PC-9 (cell line): ENCODE data around the gene TCEAL9. TPM values are rescaled to one million over a fixed set of nuclear protein-coding genes. Genes with fewer than 3 reads are reported as not detected.

Experiments used
- BruUV-seq: library from RNA; stranded (reverse); fragments of 400-500 nt; replicated peaks from 2 replicates; lab custom pipeline; 2021; lab: Mats Ljungman, UMichigan
- CTCF ChIA-PET: fragments of 300-600 bp; sonication (Branson Sonifier 250); formaldehyde crosslinking; loops from one replicate; lab custom pipeline; 2022; ENCODE audit warnings: antibody characterized with exemption; lab: Charles Lee
- POLR2A ChIA-PET: fragments of 300-600 bp; sonication (Branson Sonifier 250); formaldehyde crosslinking; loops from one replicate; lab custom pipeline; 2022; ENCODE audit warnings: antibody characterized with exemption; ENCODE audit not compliant: unreplicated experiment; lab: Charles Lee
- DNase-seq, 2 experiments: peaks; one replicate each; pipeline versions ENCODE4 v3.0.0 to v3.0.0-alpha.2; 2015 to 2022; ENCODE audit warnings: mixed read lengths in 1 of 2
- H2AFZ ChIP-seq: fragments of 200-600 bp; sonication (generic); 2 replicates; pipeline ENCODE4 v1.8.1; 2017; ENCODE audit warnings: antibody characterized with exemption
- H3F3A ChIP-seq: fragments of 200-600 bp; sonication (generic); 2 replicates; pipeline ENCODE4 v1.8.1; 2017; ENCODE audit warnings: antibody characterized with exemption, mild to moderate bottlenecking, low read depth; ENCODE audit not compliant: insufficient read depth
- H3K27ac ChIP-seq: fragments of 200-600 bp; sonication (generic); 2 replicates; pipeline ENCODE4 v1.6.1; 2016; ENCODE audit warnings: mixed run types
- H3K27me3 ChIP-seq: fragments of 200-600 bp; sonication (generic); 2 replicates; pipeline ENCODE4 v1.6.1; 2016; ENCODE audit warnings: low read depth, mixed run types; ENCODE audit not compliant: insufficient read depth
- H3K36me3 ChIP-seq: fragments of 200-600 bp; sonication (generic); 2 replicates; pipeline ENCODE4 v1.6.1; 2016; ENCODE audit warnings: low read depth, mixed run types
- H3K4me1 ChIP-seq: fragments of 200-600 bp; sonication (generic); replicated peaks from 2 replicates; pipeline ENCODE4 v1.6.1; 2016; ENCODE audit warnings: mixed run types; ENCODE audit not compliant: insufficient read depth
- H3K4me2 ChIP-seq: fragments of 200-600 bp; sonication (generic); 2 replicates; pipeline ENCODE4 v1.6.1; 2017; ENCODE audit warnings: mixed run types
- H3K4me3 ChIP-seq: fragments of 200-600 bp; sonication (generic); 2 replicates; pipeline ENCODE4 v1.6.1; 2016; ENCODE audit warnings: mixed run types
- H3K79me2 ChIP-seq: fragments of 200-600 bp; sonication (generic); 2 replicates; pipeline ENCODE4 v1.6.1; 2017; ENCODE audit warnings: low read depth, mixed run types
- H3K9me2 ChIP-seq: fragments of 200-600 bp; sonication (generic); 2 replicates; pipeline ENCODE4 v1.8.1; 2017; ENCODE audit warnings: mild to moderate bottlenecking; ENCODE audit not compliant: insufficient read depth
- H3K9me3 ChIP-seq: fragments of 200-600 bp; sonication (generic); 2 replicates; pipeline ENCODE4 v1.8.1; 2016; ENCODE audit warnings: low read depth; ENCODE audit not compliant: insufficient read depth
- H4K20me1 ChIP-seq: fragments of 200-600 bp; sonication (generic); 2 replicates; pipeline ENCODE4 v1.8.1; 2017; ENCODE audit not compliant: insufficient read depth
- EZH2 ChIP-seq: fragments of 200-600 bp; sonication (generic); IDR thresholded peaks from 2 replicates; pipeline ENCODE4 v1.8.0; 2017; ENCODE audit warnings: antibody characterized with exemption, low read depth
- intact Hi-C: fragments of 100-400 bp; cut with micrococcal nuclease; formaldehyde crosslinking; loops from one replicate; pipeline ENCODE4 v1.10.0; 2022; ENCODE audit not compliant: unreplicated experiment
- total RNA-seq: library from RNA; stranded (reverse); gene quantifications from 2 replicates; pipeline ENCODE4 v1.2.3, GENCODE V29; 2021
- TF ChIP-seq, protein P1 (sequence below): fragments of 200-600 bp; sonication (generic); conservative IDR thresholded peaks from 2 replicates; pipeline ENCODE4 v1.6.1; 2017; ENCODE audit warnings: mixed run types, antibody characterized with exemption, mild to moderate bottlenecking, moderate library complexity

TCEAL9 gene
- total RNA-seq, 1 experiment from 2014 or later, result 57.1 TPM

DNA sequence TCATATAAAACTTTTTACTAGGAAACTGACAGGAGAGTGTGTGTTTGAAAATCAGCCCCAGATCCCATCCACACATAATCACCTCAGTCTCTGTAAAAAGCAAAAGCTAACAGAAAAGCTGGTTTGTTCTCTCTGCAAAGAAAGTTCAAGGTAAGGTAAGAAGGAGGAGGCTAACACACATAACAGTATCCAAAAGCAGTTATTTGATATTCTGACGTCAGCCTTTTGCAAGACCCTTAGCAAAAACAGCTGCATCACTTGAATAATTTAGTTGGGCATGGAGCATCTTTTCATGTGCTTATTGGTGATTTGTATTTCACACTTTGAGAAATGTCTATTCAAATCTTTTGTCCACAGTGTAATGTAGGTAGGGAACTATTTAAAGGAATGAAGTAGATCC, 5.5 kb downstream of the TCEAL9 start:
- H3K9me2 ChIP-seq, result no peaks in the 10 kb centered on the region
- BruUV-seq, result no TSS peak
- H3K4me3 ChIP-seq, result no peak overlapping the region
- TF ChIP-seq EZH2, result no peak
- TF ChIP-seq, protein P1, sequence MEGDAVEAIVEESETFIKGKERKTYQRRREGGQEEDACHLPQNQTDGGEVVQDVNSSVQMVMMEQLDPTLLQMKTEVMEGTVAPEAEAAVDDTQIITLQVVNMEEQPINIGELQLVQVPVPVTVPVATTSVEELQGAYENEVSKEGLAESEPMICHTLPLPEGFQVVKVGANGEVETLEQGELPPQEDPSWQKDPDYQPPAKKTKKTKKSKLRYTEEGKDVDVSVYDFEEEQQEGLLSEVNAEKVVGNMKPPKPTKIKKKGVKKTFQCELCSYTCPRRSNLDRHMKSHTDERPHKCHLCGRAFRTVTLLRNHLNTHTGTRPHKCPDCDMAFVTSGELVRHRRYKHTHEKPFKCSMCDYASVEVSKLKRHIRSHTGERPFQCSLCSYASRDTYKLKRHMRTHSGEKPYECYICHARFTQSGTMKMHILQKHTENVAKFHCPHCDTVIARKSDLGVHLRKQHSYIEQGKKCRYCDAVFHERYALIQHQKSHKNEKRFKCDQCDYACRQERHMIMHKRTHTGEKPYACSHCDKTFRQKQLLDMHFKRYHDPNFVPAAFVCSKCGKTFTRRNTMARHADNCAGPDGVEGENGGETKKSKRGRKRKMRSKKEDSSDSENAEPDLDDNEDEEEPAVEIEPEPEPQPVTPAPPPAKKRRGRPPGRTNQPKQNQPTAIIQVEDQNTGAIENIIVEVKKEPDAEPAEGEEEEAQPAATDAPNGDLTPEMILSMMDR, result no peak
- H2AFZ ChIP-seq, result no peak overlapping the region
- DNase-seq, result no peak
- H3K27me3 ChIP-seq, result no peaks in the 10 kb centered on the region
- H3K9me3 ChIP-seq, result no peaks in the 10 kb centered on the region
- peaks cover 21% of the 10 kb centered on the region for H3K4me1 ChIP-seq
- no peak overlapping the region for H3K4me2 ChIP-seq
- H3F3A ChIP-seq, result no peaks in the 10 kb centered on the region
- intact Hi-C loops, result no loop called here
- H4K20me1 ChIP-seq, result no peaks in the 10 kb centered on the region
- ChIA-PET POLR2A (no interaction called here), CTCF (interaction anchor here (0.8 kb wide), 1 partner anchor 638 kb away, joined by 3 read pairs; no protein-coding TSS in a partner anchor)
- peaks cover 7% of the 10 kb centered on the region; the same call in 1 of the 2 replicates for H3K79me2 ChIP-seq
- H3K36me3 ChIP-seq, result no peaks in the 10 kb centered on the region
- H3K27ac ChIP-seq, result no peak overlapping the region

DNA sequence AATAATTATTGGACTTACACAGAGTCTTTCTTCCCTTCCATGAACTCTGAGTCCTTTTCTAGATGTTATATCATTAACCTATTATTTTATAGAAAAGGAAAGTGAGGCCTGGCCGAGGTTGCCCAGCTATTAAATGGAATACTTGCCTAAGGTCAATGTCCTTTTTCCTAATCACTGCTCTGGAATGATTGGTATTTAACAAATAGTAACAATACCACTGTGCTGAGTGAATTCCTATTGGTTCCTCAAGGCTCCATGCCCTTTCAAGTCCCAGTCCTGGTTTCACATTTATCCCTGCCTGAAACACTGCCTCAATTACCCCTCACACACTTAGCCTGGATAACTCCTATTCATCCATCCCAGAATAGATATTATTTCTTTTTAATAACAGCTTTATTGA, 6.2 kb downstream of the TCEAL9 start:
- DNase-seq, result peak in 1 of 2 experiments; percentile 53
- H3K4me2 ChIP-seq, result peak overlapping the region; percentile 17
- H3K9me2 ChIP-seq, result no peaks in the 10 kb centered on the region
- H3K27ac ChIP-seq, result no peak overlapping the region
- no peaks in the 10 kb centered on the region for H4K20me1 ChIP-seq
- H3K4me3 ChIP-seq, result no peak overlapping the region
- no peaks in the 10 kb centered on the region for H3K9me3 ChIP-seq
- H3K36me3 ChIP-seq, result no peaks in the 10 kb centered on the region
- TF ChIP-seq, protein P1, result no peak
- H3K4me1 ChIP-seq, result peaks cover 18% of the 10 kb centered on the region
- no peak overlapping the region for H2AFZ ChIP-seq
- peaks cover under 1% of the 10 kb centered on the region; the same call in 1 of the 2 replicates for H3K79me2 ChIP-seq
- no peaks in the 10 kb centered on the region for H3F3A ChIP-seq
- intact Hi-C loops, result no loop called here
- POLR2A ChIA-PET, result no interaction called here
- CTCF ChIA-PET, result interaction anchor here (0.8 kb wide), 1 partner anchor 639 kb away, joined by 3 read pairs; no protein-coding TSS in a partner anchor
- no peaks in the 10 kb centered on the region for H3K27me3 ChIP-seq
- BruUV-seq, result no TSS peak

DNA sequence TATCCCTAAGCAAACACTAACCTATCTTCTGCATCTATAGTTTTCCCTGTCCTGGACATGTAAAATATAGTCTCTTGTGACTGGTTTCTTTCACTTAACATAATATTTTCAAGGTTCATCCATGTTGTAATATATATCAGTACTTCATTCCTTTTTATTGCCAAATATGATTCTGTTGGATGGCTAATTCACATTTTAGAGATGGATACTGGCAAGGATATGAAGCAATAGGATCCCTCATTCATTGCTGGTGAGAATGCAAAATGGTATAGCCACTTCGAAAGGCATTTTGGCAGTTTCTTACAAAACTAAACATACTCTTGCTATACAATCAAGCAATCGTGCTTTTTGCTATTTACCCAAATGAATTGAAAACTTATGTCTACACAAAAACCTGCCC, 6.7 kb downstream of the TCEAL9 start:
- Histone ChIP-seq H4K20me1 (no peaks in the 10 kb centered on the region), H3K9me2 (no peaks in the 10 kb centered on the region), H2AFZ (no peak overlapping the region), H3K9me3 (no peaks in the 10 kb centered on the region), H3K36me3 (no peaks in the 10 kb centered on the region), H3F3A (no peaks in the 10 kb centered on the region), H3K27me3 (no peaks in the 10 kb centered on the region), H3K4me1 (peaks cover 12% of the 10 kb centered on the region), H3K4me3 (no peak overlapping the region), H3K79me2 (no peaks in the 10 kb centered on the region), H3K4me2 (peak overlapping the region; percentile 17; the same call in 1 of the 2 replicates), H3K27ac (no peak overlapping the region)
- ChIA-PET POLR2A (no interaction called here), CTCF (no interaction called here)
- DNase-seq, result no peak
- no TSS peak for BruUV-seq
- intact Hi-C loops, result no loop called here
- no peak for TF ChIP-seq EZH2
- TF ChIP-seq, protein P1, result no peak
